HepG2 (cell line): ENCODE data around the gene CDK5RAP2. TPM values are rescaled to one million over a fixed set of nuclear protein-coding genes. Genes with fewer than 3 reads are reported as not detected.

Experiments
- ATAC-seq: fragments of 200-7000 bp; cut with Tn5 transposase; 3 replicates; pipeline ENCODE4 v1.9.1; 2020; ENCODE audit warnings: mild to moderate bottlenecking, moderate library complexity
- BruUV-seq: library from RNA; stranded (reverse); fragments of 400-500 nt; replicated peaks from 2 replicates; lab custom pipeline; 2021; lab: Mats Ljungman, UMichigan
- CTCF ChIA-PET: fragments of 300-600 bp; formaldehyde crosslinking; extraction: SDS; loops from one replicate; lab custom pipeline; 2021; ENCODE audit warnings: low total read pairs, inconsistent platforms, low intra/inter-chr PET ratio; lab: Yijun Ruan, JAX
- POLR2A ChIA-PET: fragments of 350-600 bp; sonication (Branson Sonifier 250); formaldehyde crosslinking; loops from one replicate; lab custom pipeline; 2020; ENCODE audit warnings: antibody characterized with exemption, inconsistent platforms; lab: Yijun Ruan, JAX
- DNase-seq: peaks from one replicate; pipeline ENCODE4 v3.0.0-alpha.2; 2015; ENCODE audit warnings: low spot score
- FAIRE-seq: peaks from 3 replicates; lab custom pipeline; 2011; peaks lifted over from hg19 to GRCh38; lab: Jason Lieb, UNC
- H2AFZ ChIP-seq: one replicate; pipeline ENCODE4 v1.6.1; 2011; ENCODE audit warnings: low read length, inconsistent platforms
- H3K27ac ChIP-seq: fragments of 300-600 bp; 3 replicates; pipeline ENCODE4 v1.8.0; 2011; ENCODE audit warnings: mixed run types, mild to moderate bottlenecking, mixed read lengths, low read length, inconsistent platforms; ENCODE audit not compliant: insufficient read depth; ENCODE audit errors: extremely low read length
- H3K27me3 ChIP-seq, 2 experiments: fragments of 200-600 bp in 1 of 2; 2 replicates in 1 of 2; 3 replicates in 1 of 2; pipeline versions ENCODE4 v1.6.0 to v1.8.0; 2011; ENCODE audit warnings: low read length in 2 of 2, mild to moderate bottlenecking in 2 of 2, moderate library complexity in 2 of 2, inconsistent platforms in 1 of 2; ENCODE audit not compliant: insufficient read depth in 2 of 2, control insufficient read depth in 1 of 2
- H3K36me3 ChIP-seq, 2 experiments: fragments of 200-600 bp in 1 of 2; replicated peaks in 1 of 2; 2 replicates in 1 of 2; 3 replicates in 1 of 2; pipeline versions ENCODE4 v1.5.1 to v1.8.0; 2011; ENCODE audit warnings: low read length in 2 of 2, inconsistent platforms in 1 of 2; ENCODE audit not compliant: insufficient read depth in 2 of 2, control insufficient read depth in 1 of 2
- H3K4me1 ChIP-seq: 2 replicates; pipeline ENCODE4 v1.5.1; 2012; ENCODE audit warnings: low read length, inconsistent platforms; ENCODE audit not compliant: insufficient read depth
- H3K4me2 ChIP-seq: 2 replicates; pipeline ENCODE4 v1.6.0; 2011; ENCODE audit warnings: low read depth, low read length, inconsistent platforms
- H3K4me3 ChIP-seq, 3 experiments: fragments of 200-600 bp in 1 of 3; sonication (generic), shearing (Covaris generic) in 1 of 3; replicated peaks in 1 of 3; 2 replicates each; pipeline ENCODE4 v1.5.1; 2011 to 2016; ENCODE audit warnings: low read length in 3 of 3, inconsistent platforms in 2 of 3, low read depth in 2 of 3, mild to moderate bottlenecking in 2 of 3, control low read depth in 1 of 3, mixed read lengths in 1 of 3; ENCODE audit not compliant: insufficient read depth in 1 of 3
- H3K79me2 ChIP-seq: one replicate; pipeline ENCODE4 v1.6.1; 2011; ENCODE audit warnings: low read length, inconsistent platforms; ENCODE audit not compliant: insufficient read depth
- H3K9ac ChIP-seq: 2 replicates; pipeline ENCODE4 v1.6.0; 2011; ENCODE audit warnings: mild to moderate bottlenecking, low read depth, low read length, inconsistent platforms; ENCODE audit not compliant: insufficient read depth
- H3K9me3 ChIP-seq: 2 replicates; pipeline ENCODE4 v1.5.1; 2012; ENCODE audit warnings: mild to moderate bottlenecking, low read length
- H4K20me1 ChIP-seq: 2 replicates; pipeline ENCODE4 v1.6.0; 2011; ENCODE audit warnings: inconsistent platforms, mild to moderate bottlenecking, low read length, moderate library complexity; ENCODE audit not compliant: insufficient read depth
- AHDC1 ChIP-seq: sonication (generic); formaldehyde crosslinking; IDR thresholded peaks from 2 replicates; pipeline ENCODE4 v1.5.1; 2020; ENCODE audit warnings: mild to moderate bottlenecking, missing genetic modification reagents, borderline replicate concordance
- AKAP8 ChIP-seq: sonication (generic); formaldehyde crosslinking; IDR thresholded peaks from 2 replicates; pipeline ENCODE4 v1.5.1; 2020; ENCODE audit warnings: mild to moderate bottlenecking, missing genetic modification reagents
- ARID5B ChIP-seq: IDR thresholded peaks from 2 replicates; pipeline ENCODE4 v1.4.0; 2020; ENCODE audit warnings: mild to moderate bottlenecking, missing genetic modification reagents
- ATF2 ChIP-seq: sonication (generic); formaldehyde crosslinking; IDR thresholded peaks from 2 replicates; pipeline ENCODE4 v1.4.0; 2020; ENCODE audit warnings: missing genetic modification reagents
- ATF7 ChIP-seq, 2 experiments: fragments of 450-650 bp in 1 of 2; sonication (generic) in 1 of 2; formaldehyde crosslinking in 1 of 2; IDR thresholded peaks; 2 replicates each; pipeline versions ENCODE4 v1.4.0 to v1.6.1; 2016 to 2020; ENCODE audit warnings: antibody characterized with exemption in 1 of 2, mild to moderate bottlenecking in 1 of 2, missing genetic modification reagents in 1 of 2
- HMG20B ChIP-seq: conservative IDR thresholded peaks from 2 replicates; pipeline ENCODE4 v1.6.1; 2016; ENCODE audit warnings: missing genetic modification reagents, missing compliant biosample characterization
- ZFP36L2 ChIP-seq: sonication (generic); formaldehyde crosslinking; IDR thresholded peaks from 2 replicates; pipeline ENCODE4 v1.4.0; 2020; ENCODE audit warnings: missing genetic modification reagents
- ZNF33B ChIP-seq: sonication (generic); formaldehyde crosslinking; IDR thresholded peaks from 2 replicates; pipeline ENCODE4 v1.5.1; 2020; ENCODE audit warnings: mild to moderate bottlenecking, missing genetic modification reagents
- ZNF496 ChIP-seq: sonication (generic); formaldehyde crosslinking; IDR thresholded peaks from 2 replicates; pipeline ENCODE4 v1.8.1; 2023; ENCODE audit warnings: mild to moderate bottlenecking, moderate library complexity, missing genetic modification reagents; ENCODE audit not compliant: insufficient replicate concordance
- ZNF761 ChIP-seq: sonication (generic); formaldehyde crosslinking; conservative IDR thresholded peaks from 2 replicates; pipeline ENCODE4 v1.4.0; 2020; ENCODE audit warnings: mild to moderate bottlenecking, missing genetic modification reagents
- ZNF775 ChIP-seq: sonication (generic); formaldehyde crosslinking; IDR thresholded peaks from 2 replicates; pipeline ENCODE4 v1.4.0; 2020; ENCODE audit warnings: missing genetic modification reagents, mild to moderate bottlenecking, moderate library complexity, borderline replicate concordance
- WGBS: methylation state at CpG from one replicate; pipeline ENCODE4 v1.1.6; 2017; ENCODE audit warnings: low lambda C conversion rate; 5-methylcytosine and 5-hydroxymethylcytosine counted together
- in situ Hi-C: cut with HindIII; loops from 2 replicates; pipeline ENCODE4 v1.10.0; 2017; ENCODE audit warnings: low pct_unique_long_range_greater_than_20kb; ENCODE audit not compliant: extremely low pct_ligation_motif_present
- intact Hi-C: fragments of 100-400 bp; cut with micrococcal nuclease; formaldehyde crosslinking; loops from one replicate; pipeline ENCODE4 v1.10.0; 2022; ENCODE audit not compliant: unreplicated experiment
- polyA plus RNA-seq, 8 experiments: library from polyadenylated mRNA; depleted of rRNA in 3 of 8; stranded (reverse) in 7 of 8; unstranded in 1 of 8; fragments of >200 nt; fragmentation: Illumina TruSeq in 4 of 8; extraction: Trizol in 4 of 8; gene quantifications; 2 replicates each; pipeline versions ENCODE4 v1.2.1 to v1.2.3, GENCODE V29; 2011 to 2016; ENCODE audit warnings: low read depth in 4 of 8, missing spikeins in 1 of 8, mixed read lengths in 1 of 8; ENCODE audit not compliant: insufficient read depth in 1 of 8
- total RNA-seq, 5 experiments: library from RNA; depleted of rRNA; stranded (reverse); fragments of >200 nt; fragmentation: Illumina TruSeq; extraction: Trizol; gene quantifications; 2 replicates each; pipeline ENCODE4 v1.2.3, GENCODE V29; 2016; ENCODE audit warnings: low read depth in 1 of 5

Gene CDK5RAP2
- total and polyA plus RNA-seq, 2 of the 13 experiments (the other 11 are each of a cell fraction or from before 2014, with no cell fraction given), result 31.8 to 42.2 TPM

- H3K4me3 ChIP-seq, result peak overlapping the region in 2 of 3 experiments; percentile 11 to 43; a peak in 2 of 6 replicates
- intact Hi-C loops, result loop anchor here (1.0 to 5.0 kb wide), 3 partner anchors 8 to 41 kb away; no protein-coding TSS in a partner anchor
- under 1% methylated on average over 11 of the region's 11 CpGs for WGBS
- no peak overlapping the region for H2AFZ ChIP-seq
- peaks cover 13 to 40% of the 10 kb centered on the region in 2 experiments for H3K36me3 ChIP-seq
- no peaks in the 10 kb centered on the region for H3K9me3 ChIP-seq
- peak overlapping the region; percentile 69 for H3K4me2 ChIP-seq
- CTCF ChIA-PET, result no interaction called here
- FAIRE-seq (peak; percentile 100), ATAC-seq (peak; percentile 93), DNase-seq (peak; percentile 99)
- in situ Hi-C loops, result no loop called here
- POLR2A ChIA-PET, result interaction anchor here (0.8 to 3.0 kb wide), 21 partner anchors 8 to 222 kb away, joined by 3 to 25 read pairs (median 4); partner anchors contain the start of genes CDK5RAP2 and FBXW2
- H3K9ac ChIP-seq, result peak overlapping the region; percentile 66
- H3K27ac ChIP-seq, result peak overlapping the region; percentile 98
- TSS peak; percentile 45 for BruUV-seq
- H3K27me3 ChIP-seq, result no peaks in the 10 kb centered on the region
- H3K79me2 ChIP-seq, result peaks cover 73% of the 10 kb centered on the region
- peaks cover 72% of the 10 kb centered on the region for H3K4me1 ChIP-seq
- no peaks in the 10 kb centered on the region for H4K20me1 ChIP-seq
- TF ChIP-seq HMG20B (CRISPR knock-in tag) (peak; percentile 99), ZNF775 (CRISPR knock-in tag) (no peak), AKAP8 (CRISPR knock-in tag) (peak; percentile 81; the same call in 1 of the 2 replicates), ARID5B (CRISPR knock-in tag) (peak; percentile 98), ZFP36L2 (no peak), ATF2 (peak; percentile 99), ATF7 (IDR thresholded peaks at IDR 0.05) (peak; percentile 82), ATF7 (CRISPR knock-in tag; IDR thresholded peaks at IDR 0.05) (peak; percentile 97), ZNF496 (CRISPR knock-in tag) (no peak), ZNF33B (peak; percentile 40; the same call in 1 of the 2 replicates), ZNF761 (CRISPR knock-in tag) (0 out of 2 replicates have a peak, but pooled peaks have one; percentile 54), AHDC1 (CRISPR knock-in tag) (peak; percentile 82; the same call in 1 of the 2 replicates)
Measured at GRCh38 chr9:120571443-120572257, 8.3 kb downstream of the CDK5RAP2 start.
